Esophagus squamous epithelium (tissue), 4 donors: ENCODE measurements around the gene LRRIQ3.

Source experiments
- CTCF ChIP-seq, 6 experiments: fragments of 450-650 bp in 4 of 6; fragments of 200-600 bp in 2 of 6; sonication (generic) in 2 of 6; IDR thresholded peaks; one replicate each; pipeline ENCODE4 v1.5.1; 2016 to 2019; ENCODE audit warnings: antibody characterized with exemption in 6 of 6, mild to moderate bottlenecking in 4 of 6, moderate library complexity in 4 of 6
- POLR2A ChIP-seq, 4 donors: fragments of 450-650 bp; IDR thresholded peaks; one replicate each; pipeline ENCODE4 v1.6.1; 2017; ENCODE audit warnings: antibody characterized with exemption in 4 of 4, mild to moderate bottlenecking in 4 of 4, moderate library complexity in 3 of 4

GRCh38 chr1:74162333-74162732 lies 35.6 kb downstream of the LRRIQ3 start:
- TF ChIP-seq CTCF (IDR thresholded peaks at IDR 0.05) (no peak), POLR2A (IDR thresholded peaks at IDR 0.05) (no peak)
